HG03521 (cell line): Measurements from ENCODE around the gene KRTAP10-1.
"Not testable (repeated sequence)": the region's sequence is repeated elsewhere in the genome, so short reads cannot be mapped to it uniquely, and the experiment has no call there.

Experiments used
- ATAC-seq: cut with Tn5 transposase; IDR thresholded peaks from one replicate; pipeline ENCODE4 v1.9.1; 2021; ENCODE audit warnings: mild to moderate bottlenecking, moderate library complexity; ENCODE audit not compliant: unreplicated experiment

The KRTAP10-1 gene

DNA sequence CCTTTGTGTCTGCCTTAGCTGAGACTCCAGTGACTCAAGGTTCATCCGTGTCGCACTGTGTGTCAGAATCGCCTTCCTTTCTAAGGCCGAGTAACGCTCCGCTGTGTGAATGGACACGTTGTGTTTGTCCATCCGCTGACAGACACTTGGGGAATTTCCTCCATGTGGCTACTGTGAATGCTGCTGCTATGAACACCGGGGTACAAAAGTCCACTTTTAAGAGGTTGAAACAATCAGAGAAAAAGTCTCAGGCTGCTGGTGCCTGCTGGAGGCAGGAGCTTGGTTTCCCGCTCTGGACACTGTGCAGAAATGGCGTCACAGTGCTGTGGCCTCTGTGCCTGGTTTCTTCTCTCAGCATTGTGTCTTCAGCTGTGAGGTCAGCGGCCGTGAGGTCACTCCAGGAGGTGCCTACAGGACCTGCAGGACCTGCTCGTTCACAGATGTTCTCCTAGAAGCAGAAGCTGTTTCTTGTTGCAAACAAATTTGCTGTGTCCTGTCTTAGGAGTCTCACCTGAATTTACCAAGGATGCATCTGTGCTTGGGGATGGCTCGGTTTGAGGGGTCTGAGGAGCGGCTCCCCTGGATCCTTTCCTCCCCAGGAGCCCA lies 34.2 kb downstream of the KRTAP10-1 start:
- no peak for ATAC-seq

DNA sequence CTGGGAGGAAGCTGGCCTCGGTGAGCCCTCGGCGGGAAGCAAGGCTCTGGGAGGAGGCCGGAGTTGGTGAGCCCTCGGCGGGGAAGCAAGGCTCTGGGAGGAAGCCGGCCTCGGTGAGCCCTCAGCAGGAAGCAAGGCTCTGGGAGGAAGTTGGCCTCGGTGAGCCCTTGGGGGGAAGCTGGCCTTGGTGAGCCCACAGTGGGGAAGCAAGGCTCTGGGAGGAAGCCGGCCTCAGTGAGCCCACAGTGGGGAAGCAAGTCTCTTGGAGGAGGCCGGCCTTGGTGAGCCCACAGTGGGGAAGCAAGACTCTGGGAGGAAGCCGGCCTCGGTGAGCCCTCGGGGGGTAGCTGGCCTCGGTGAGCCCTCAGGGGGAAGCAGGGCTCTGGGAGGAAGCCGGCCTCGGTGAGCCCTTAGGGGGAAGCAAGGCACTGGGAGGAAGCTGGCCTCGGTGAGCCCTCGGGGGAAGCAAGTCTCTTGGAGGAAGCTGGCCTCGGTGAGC lies 36.0 kb downstream of the KRTAP10-1 start:
- no peak for ATAC-seq

DNA sequence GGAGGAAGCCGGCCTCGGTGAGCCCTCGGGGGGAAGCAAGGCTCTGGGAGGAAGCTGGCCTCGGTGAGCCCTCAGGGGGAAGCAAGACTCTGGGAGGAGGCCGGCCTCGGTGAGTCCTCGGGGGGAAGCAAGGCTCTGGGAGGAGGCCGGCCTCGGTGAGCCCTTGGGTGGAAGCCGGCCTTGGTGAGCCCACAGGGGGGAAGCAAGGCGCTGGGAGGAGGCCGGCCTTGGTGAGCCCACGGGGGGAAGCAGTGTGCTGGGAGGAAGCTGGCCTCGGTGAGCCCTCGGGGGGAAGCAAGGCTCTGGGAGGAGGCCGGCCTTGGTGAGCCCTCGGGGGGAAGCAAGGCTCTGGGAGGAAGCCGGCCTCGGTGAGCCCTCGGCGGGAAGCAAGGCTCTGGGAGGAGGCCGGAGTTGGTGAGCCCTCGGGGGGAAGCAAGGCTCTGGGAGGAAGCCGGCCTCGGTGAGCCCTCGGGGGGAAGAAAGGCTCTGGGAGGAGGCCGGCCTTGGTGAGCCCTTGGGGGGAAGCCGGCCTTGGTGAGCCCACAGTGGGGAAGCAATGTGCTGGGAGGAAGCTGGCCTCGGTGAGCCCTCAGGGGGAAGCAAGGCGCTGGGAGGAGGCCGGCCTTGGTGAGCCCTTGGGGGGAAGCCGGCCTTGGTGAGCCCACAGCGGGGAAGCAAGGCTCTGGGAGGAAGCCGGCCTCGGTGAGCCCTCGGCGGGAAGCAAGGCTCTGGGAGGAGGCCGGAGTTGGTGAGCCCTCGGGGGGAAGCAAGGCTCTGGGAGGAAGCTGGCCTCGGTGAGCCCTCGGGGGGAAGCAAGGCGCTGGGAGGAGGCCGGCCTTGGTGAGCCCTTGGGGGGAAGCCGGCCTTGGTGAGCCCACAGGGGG lies 36.7 kb downstream of the KRTAP10-1 start:
- ATAC-seq, result not testable (repeated sequence)

DNA sequence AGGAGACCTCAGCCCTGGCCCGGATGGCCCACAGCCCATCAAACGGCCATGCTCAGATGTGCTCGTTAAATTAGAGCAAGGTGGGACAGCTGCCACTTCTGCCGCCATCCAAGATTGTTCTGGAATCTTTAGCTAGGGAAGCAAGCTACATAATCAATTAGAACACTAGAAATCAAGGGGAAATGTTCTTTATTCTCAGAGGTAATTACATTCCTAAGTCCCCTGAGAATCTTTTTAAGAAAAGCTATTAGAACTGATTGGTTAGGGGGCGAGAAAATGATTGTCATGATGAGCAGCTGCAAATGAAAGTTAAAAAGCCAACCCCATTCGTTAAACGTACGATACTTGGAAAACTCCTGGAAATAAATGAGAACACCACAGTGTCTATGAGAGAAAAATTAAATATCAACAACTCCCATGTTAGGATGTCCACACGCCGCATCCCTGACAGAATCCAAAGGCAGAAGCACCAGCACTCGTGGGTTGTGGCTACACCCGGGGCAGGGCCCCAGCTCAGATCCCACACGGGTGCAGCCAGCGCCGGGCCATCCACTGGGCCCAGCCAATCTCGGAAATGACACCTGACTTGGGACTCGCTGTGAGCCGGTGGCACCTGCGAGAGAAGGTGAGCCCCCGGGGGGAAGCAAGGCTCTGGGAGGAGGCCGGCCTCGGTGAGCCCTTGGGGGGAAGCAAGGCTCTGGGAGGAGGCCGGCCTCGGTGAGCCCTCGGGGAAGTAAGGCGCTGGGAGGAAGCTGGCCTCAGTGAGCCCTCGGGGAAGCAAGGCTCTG lies 37.6 kb downstream of the KRTAP10-1 start:
- ATAC-seq, result no peak

DNA sequence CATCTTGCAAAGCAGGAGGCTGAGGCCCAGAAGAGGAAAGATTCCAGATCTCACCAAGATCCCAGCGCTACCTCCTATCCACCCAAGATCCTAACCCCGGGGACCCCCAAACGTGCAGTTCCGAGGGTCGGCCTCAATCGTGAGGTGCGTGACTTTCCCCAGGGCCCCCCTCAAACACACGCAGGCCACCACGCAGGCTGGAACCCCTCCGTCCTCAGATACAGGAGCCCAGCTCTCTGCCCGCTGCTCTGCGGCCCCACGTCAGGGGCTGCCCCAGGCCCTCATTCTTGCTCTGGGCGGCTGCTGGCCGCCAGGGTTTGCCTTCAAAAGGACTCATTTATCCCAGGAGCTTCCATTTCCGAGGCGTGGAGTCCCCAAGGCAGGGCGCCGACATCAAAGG lies 39.9 kb downstream of the KRTAP10-1 start:
- ATAC-seq, result no peak

DNA sequence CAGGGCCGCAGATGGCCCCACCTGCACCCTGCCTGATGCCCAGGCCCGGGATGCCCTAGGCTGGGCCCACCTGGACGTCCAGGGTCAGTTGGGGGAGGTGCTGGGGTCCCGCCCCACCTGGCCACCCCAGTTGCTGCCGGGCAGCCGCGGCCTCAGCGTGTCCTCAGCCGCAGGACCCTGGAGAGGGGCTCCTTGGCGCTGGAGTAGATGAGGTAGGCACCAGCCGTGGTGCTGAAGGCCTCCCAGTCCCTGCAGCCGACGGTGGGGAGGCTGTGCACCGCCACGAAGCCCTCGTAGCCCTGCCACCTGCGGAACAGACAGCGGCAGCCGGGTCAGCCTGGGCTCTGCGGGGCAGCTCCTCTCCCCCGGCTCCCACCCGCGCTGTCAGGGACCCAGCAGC lies 40.4 kb downstream of the KRTAP10-1 start:
- no peak for ATAC-seq

DNA sequence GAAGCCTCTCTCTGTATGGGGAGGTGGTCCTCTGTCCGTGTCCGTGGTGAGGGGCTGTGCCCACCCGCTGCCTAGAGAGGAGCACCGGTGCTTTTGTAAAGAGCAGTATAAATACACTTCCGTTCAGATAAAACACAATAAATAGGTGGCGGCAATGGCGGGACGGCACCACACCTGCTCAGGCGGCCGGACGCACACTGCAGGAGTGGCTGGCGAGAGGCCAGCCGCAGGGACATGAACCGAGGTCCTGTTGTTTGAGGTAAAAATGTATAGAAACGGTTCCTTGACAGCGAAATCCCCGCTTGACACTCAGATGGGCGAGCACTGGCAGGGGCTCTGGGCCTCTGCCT lies 40.8 kb downstream of the KRTAP10-1 start:
- ATAC-seq, result no peak

DNA sequence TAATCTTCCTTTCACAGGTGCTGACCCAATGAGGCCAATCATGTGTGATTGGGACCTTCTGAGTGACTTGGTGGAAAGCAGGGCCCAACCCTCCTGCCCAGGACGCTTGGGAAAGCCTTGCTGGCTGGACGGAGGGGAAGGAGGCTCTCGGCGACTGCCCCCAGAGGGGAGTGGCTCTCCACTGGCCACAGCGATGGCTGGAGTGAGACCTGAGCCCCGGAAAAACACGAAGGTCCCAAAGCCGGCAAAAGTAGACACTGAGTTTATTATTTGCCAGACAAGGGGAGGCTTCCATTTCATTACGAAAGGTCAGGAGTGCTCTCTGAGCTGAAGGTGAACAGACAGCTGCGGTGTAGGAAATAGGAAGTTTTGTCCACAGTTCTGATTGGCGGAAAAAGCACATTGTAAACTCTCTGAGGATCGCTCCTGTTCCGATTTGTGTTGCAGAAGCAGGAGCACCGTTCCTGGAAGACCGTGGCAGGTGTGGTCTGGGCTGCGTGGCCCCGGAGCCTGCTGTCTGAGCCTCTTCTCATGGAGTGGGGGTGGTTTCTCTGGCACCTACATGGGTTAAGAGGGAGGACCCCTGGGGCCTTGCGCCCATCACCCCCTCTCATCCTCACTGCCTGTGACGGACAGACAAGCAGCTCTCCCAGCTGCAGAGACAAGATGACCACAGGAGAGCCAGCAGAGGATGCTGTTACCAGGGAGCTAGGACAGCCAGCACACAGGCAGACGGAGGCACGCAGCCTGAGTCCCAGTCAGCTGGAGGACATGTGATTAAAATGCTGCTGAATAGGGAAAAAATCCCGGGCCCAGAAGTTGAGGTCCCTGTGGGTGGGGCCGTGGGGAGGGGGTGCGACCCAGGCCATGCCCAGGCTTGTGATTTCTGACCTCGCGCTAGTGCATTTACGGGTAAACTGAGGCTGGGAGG lies 41.5 kb downstream of the KRTAP10-1 start:
- ATAC-seq, result no peak

DNA sequence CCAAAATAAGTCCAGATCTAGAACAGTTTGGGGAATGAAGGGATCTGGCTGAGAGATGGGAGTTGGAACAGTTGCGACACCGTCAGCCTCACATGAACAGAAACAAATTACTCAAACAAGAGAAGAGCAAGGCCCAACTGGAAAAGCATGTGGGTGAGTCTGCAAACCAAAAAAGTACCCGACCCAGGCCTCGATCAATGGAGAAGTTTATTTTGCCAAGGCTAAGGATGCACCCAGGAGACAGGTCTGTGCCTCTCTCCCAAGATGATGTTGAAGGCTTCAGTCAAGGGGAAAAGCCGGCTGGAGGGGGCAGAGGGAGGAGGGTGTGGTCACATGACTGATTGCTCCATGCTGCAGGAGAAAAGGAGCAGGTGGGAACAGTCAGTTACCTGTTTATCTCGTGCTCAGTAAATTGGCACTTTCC lies 42.3 kb downstream of the KRTAP10-1 start:
- ATAC-seq, result no peak

DNA sequence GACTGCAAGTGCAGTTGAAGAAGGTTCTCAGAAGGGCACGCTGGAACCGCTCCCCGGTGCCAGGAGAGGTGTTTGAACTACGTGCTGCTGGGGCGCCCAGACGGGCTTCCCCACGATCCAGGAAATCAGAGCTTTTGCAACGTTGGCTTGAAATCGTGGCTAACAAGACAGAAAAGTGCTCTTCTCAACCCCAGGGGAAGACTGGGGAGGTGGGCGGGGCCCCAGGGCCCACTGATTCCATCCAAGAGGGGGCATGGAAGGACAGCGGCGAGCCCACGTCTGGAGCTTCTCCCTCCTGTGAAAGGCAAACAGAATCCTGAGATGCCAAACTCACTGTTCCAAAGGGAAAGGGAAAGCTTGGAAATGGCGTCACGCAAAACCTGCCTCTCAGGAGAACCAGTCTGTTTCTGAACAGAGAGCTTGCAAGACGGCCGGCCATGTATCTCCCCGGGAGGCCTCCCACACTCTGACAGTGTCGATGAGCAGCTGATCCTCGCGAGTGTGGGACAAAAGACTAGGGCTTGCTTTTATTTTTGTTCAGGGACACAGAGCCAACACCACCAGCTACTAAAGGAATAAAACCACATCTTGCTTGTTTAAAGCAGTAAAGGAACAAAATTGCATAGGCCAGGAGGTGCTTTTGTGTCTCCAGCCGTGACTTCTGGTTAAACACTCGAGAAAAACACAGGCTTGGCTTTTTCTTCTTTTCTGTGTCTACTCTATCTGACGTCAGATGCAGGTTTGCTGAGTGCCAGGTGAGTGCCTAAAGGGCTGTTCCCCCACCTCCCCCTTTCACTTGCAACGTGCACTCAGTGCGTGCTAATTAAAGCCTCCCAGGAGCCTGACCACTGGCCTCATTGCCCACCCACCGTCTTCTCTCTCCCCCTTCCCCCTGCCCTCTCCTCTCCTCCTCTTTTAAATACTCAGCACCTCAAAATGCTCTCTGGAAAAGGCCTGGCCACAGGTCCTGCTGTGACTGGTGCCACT lies 43.1 kb downstream of the KRTAP10-1 start:
- no peak for ATAC-seq

DNA sequence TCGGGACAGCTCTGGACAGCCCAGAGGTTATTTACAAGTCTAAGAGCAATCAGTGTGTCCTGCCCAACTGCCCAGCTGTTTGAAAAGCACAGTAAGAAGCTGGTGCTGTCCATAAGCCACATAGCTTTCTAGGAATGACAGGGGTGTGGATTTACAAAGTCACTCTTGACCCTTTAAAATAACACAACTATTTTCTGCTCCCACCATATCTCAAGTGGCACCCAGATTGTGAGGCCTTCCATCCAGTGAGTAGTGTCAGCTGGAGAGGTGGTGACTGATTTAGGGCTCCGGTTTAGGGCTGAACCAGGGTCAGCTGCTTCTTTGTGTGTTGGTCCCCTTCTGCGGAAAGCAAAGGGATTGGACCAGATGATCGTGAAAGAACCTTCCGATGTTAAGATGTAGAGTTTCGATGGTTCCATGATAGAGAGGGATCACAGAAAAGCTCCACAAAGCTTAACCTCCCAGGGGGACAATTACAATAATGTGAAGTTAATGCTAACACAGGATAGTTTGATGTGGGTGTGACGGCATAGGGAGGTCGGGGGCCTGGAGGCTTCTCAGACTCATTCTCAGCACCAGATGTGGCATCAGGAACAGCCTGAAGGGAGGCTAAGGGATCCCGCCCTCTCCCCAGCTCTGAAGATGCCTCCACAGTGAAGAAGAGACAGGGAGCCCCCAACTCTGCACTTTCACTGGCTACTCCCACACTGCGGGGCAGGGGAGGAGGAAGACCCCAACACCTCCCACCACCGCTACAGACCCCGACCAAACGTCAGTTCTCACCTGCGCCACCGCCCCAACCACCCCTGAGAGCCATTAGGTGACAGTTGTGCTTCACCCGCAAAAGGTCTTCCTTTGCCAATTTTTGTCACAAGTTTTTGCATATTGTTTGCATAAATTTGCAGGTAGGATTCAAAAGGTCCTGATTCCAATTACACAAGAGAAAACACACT lies 44.1 kb downstream of the KRTAP10-1 start:
- no peak for ATAC-seq

DNA sequence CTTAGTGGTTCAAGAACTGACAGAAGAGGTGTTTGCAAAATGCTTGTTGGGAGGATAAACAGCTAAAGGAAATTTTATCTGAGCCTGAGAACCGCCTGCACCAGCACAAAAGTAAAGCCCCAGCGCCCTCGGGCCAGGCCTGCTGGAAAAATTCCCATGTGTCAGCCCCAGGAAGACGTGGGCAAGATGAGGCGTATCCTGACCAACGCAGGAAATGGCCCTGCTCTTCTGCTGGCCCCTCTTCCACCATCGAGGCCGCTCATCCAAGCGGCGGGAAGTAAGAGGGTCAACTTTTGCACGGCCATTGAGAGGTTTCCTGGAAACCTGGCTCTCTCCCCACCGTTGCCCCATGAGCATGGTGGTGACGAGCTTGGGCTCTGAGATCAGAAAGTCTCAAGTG lies 45.0 kb downstream of the KRTAP10-1 start:
- no peak for ATAC-seq

DNA sequence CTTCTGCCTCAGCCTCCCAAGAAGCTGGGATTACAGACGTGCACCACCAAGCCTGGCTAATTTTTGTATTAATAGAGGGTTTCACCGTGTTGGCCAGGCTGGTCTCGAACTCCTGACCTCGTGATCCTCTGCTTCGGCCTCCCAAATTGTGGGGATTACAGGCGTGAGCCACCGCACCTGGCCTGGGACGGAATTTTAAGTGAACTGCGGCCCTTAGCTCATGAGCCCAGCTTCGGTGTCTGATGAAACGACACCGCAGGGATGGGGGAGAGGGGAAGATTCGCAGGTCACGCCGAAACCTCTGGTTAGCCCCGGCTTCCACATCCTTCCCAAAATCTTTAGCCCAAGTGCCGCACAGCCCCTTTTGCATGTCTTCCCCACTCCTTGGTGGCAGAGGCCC lies 45.6 kb downstream of the KRTAP10-1 start:
- no peak for ATAC-seq

DNA sequence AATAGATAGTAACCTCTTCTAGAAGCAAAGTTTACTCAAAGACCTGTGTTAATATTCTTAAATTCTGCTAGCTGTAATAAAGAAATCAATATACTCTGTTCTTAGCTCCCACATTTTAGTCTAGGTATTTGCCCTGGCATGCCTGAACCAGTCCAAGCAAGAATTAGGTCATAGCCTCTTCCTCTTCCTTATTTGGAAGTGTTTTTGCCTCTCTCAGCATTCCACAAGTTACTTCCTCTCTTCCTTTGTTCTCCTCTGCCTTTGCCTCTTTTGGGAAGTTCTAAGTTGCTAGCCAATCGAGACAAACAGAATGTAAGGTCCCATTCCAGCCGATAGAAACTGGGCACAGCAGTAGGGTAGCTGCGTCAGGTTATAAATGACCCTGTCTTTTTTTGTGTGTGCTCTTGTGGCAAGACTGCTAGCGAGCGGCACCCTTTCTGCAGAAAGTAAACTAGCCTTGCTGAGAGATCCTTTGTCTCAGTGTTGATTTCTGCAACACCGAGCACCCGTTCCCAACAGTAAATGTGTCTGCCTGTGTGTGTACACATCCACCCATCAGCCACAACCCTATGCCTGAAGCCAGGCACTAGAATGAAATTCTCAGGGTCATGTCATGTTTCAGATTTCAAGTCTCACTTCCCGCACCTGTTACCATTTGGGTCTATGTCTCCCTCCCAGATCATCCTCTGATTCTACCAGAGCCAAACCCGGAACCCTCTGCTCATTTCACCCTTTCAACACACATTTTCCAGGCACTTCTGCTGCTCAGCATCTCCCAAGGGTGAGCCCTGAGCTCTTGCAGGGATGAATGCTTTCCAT lies 47.2 kb downstream of the KRTAP10-1 start:
- ATAC-seq, result no peak

DNA sequence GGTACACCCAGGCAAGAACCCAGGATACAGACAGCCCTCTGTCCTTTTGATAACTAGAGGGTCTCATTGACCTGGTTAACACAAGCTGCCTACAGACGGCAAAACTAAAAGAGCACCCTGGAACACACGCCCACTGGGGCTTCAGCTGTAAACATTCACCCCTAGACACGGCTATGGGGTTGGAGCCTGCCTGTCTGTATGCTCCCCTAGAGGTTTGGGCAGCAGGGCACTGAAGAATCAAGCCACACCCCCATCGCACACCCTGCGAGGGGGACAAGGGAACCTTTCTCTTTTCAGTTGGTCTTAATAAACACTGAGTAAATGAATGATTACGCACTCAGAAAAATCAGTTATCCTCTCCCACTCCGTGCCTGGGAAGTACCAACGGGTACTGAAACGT lies 49.2 kb downstream of the KRTAP10-1 start:
- no peak for ATAC-seq

DNA sequence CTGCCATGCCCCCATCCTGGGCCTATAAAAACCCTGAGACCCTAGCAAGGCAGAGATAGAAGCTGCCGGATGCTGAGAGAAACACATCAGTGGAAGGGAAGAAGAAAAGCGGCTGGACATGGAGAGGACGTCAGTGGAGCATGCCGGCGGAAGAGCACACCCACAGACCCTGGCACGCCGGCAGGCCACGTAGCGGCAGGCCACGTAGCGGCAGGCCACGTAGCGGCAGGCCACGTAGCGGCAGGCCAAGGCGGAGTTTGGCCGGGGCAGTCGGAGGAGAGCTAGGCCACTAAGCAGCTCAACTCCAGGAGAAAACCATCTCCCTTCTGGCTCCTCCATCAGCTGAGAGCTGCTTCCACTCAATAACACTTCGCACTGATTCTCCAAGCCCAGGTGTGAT lies 49.6 kb downstream of the KRTAP10-1 start:
- no peak for ATAC-seq

DNA sequence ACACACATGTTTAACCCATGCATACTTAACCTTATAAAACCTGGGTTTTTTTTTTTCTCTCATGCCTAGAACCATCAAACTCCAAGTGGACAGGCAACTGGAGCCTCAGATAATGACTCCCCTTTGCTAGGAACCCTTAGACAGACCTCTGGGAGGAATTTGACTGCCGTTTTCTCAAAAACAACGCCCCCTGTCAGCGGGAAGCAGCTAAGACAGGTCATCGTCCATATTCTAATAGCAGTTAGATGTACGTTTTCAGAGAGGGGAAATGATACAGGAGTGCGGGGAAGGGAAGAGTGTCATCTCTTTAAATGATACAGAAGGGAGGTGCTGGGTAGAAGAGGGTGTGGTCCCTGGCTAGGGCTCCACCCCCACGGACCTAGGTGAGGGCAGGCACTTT lies 50.0 kb downstream of the KRTAP10-1 start:
- ATAC-seq, result no peak
